Metanephros (tissue), 2 donors: Measurements from ENCODE around the gene HGD. TPM values are rescaled to one million over a fixed set of nuclear protein-coding genes. Genes with fewer than 3 reads are reported as not detected.

Experiments used
- small RNA-seq: library from RNA; depleted of rRNA; stranded (forward); fragments of <200 nt; gene quantifications from one replicate; pipeline ENCODE3, GENCODE V24; 2014; ENCODE audit warnings: low replicate concordance
- total RNA-seq: library from RNA; depleted of rRNA; stranded (reverse); fragments of >200 nt; gene quantifications from one replicate; pipeline ENCODE4 v1.2.3, GENCODE V29; 2014

HGD gene
- total RNA-seq, result 38.9 TPM

GRCh38 chr3:120682095-120682681, at the start of gene HGD:
Gene HGD (minus strand): TSS chr3:120682239. CDS start chr3:120682111, 128 bp downstream.

GRCh38 chr3:120596116-120596852, 85.8 kb downstream of the HGD start, which contains the start of gene NDUFB4:
Gene NDUFB4 (plus strand): TSS chr3:120596336. CDS start chr3:120596360, 24 bp downstream.

Small RNA genes within 50 kb of the gene (small RNA-seq; reads per million reads assigned to genes)
- gene MTCO1P29 (not detected), gene MTCO2P29 (not detected)

Other genes starting within 250 kb of the HGD start
- 397 TPM for gene FSTL1, start 231.2 kb downstream of the HGD start, total RNA-seq
- gene NDUFB4, start 85.9 kb downstream of the HGD start, total RNA-seq, result 81.2 TPM
- gene RABL3, start 60.3 kb upstream of the HGD start, total RNA-seq, result 21.4 TPM
- 10.4 TPM for gene GTF2E1, start 60.5 kb upstream of the HGD start, total RNA-seq
- gene STXBP5L, start 226.0 kb upstream of the HGD start, total RNA-seq, result 0.12 TPM